Small intestine (tissue), 7 donors: ENCODE data around the gene SYNGR4. TPM values are rescaled to one million over a fixed set of nuclear protein-coding genes. Genes with fewer than 3 reads are reported as not detected.

Source experiments
- DNase-seq, 2 donors: peaks; one replicate each; pipeline versions ENCODE4 v3.0.0 to v3.0.0-alpha.2; 2013
- FAIRE-seq: peaks from 2 replicates; lab custom pipeline; 2012; peaks lifted over from hg19 to GRCh38; lab: Jason Lieb, UNC
- H3K27ac ChIP-seq, 3 donors: one replicate each; pipeline ENCODE4 v1.5.1; 2013; ENCODE audit warnings: low read length in 2 of 3, mild to moderate bottlenecking in 2 of 3, control low read depth in 1 of 3, inconsistent platforms in 1 of 3, low read depth in 1 of 3, moderate library complexity in 1 of 3
- H3K27me3 ChIP-seq, 3 donors: one replicate each; pipeline ENCODE4 v1.6.1; 2013; ENCODE audit warnings: low read length in 3 of 3, inconsistent platforms in 1 of 3; ENCODE audit not compliant: control insufficient read depth in 3 of 3, insufficient read depth in 3 of 3
- H3K36me3 ChIP-seq, 3 donors: one replicate each; pipeline ENCODE4 v1.6.1; 2013; ENCODE audit warnings: low read length in 3 of 3, inconsistent platforms in 1 of 3, low read depth in 1 of 3, mild to moderate bottlenecking in 1 of 3, moderate library complexity in 1 of 3; ENCODE audit not compliant: control insufficient read depth in 3 of 3, insufficient read depth in 2 of 3
- H3K4me1 ChIP-seq, 3 donors: one replicate each; pipeline ENCODE4 v1.6.1; 2013; ENCODE audit warnings: low read length in 2 of 3, inconsistent platforms in 1 of 3, low read depth in 1 of 3, mild to moderate bottlenecking in 1 of 3, moderate library complexity in 1 of 3; ENCODE audit not compliant: control insufficient read depth in 3 of 3, insufficient read depth in 2 of 3
- H3K4me3 ChIP-seq, 3 donors: one replicate each; pipeline ENCODE4 v1.5.1; 2013; ENCODE audit warnings: low read length in 3 of 3, control low read depth in 1 of 3, inconsistent platforms in 1 of 3, low read depth in 1 of 3, mild to moderate bottlenecking in 1 of 3, moderate library complexity in 1 of 3
- H3K9me3 ChIP-seq, 2 donors: one replicate each; pipeline ENCODE4 v1.6.1; 2013; ENCODE audit warnings: low read depth in 1 of 2, low read length in 1 of 2; ENCODE audit not compliant: control insufficient read depth in 2 of 2, insufficient read depth in 1 of 2
- WGBS, 3 donors: extraction: QIAGEN DNeasy Blood & Tissue Kit; methylation state at CpG; one replicate each; pipeline ENCODE4 v1.1.7; 2013; 5-methylcytosine and 5-hydroxymethylcytosine counted together
- polyA plus RNA-seq, 4 donors: library from polyadenylated mRNA; stranded (reverse) in 3 of 4; unstranded in 1 of 4; fragments of 200-250 nt in 3 of 4; fragments of 120-200 nt in 1 of 4; gene quantifications; one replicate each; pipeline versions ENCODE4 v1.2.1 to v1.2.3, GENCODE V29; 2013
- donor health status: healthy with polysubstance abuse.
- donor health status: control.
- donor health status: control.
- donor health status: Bipolar disorder and iron deficiency.
- donor health status: healthy.

Gene SYNGR4
- polyA plus RNA-seq, 4 donors, result 0.06 to 0.15 TPM; not detected in 2

DNA sequence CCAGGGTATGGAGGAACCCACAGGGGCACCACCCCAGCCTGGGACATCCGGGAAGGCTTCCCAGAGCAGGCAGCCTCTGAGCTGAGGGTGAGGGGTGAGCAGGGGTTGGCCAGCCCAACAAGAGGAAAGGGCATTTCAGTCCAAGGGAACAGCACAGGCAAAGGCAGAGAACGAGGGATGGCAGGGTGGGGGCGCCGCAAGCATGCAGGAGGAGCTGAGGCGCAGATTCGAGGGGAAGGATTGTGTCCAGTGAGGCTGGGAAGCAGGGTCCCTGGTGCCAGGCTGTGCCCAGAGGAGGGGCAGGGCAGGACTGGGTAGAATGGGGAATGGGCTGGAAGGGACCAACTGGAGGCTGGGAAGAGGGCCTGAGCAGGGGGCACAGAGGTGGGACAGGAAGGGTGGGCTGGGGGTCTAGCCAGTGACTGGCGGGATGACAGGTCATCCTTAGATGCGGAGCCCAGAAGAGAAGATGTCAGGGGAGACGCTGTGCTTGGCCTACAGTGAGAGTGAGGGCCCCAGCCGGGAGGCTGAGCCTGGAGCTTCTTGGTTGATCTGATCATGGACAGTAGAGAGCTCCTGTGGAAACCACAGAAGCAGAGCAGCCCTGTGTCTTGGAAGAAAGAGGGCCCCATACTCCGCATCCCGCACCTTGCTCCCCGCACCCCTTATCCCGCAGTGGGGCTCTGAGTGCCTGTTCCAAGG is 25.2 kb upstream of the SYNGR4 start:
- H3K4me1 ChIP-seq, result peaks cover 0 to 2% (median 0%) of the 10 kb centered on the region in 3 donors
- H3K36me3 ChIP-seq, result peaks cover 0 to 16% (median 0%) of the 10 kb centered on the region in 3 donors
- H3K4me3 ChIP-seq, result no peak overlapping the region
- no peaks in the 10 kb centered on the region for H3K9me3 ChIP-seq
- no peak overlapping the region for H3K27ac ChIP-seq
- DNase-seq, result no peak
- 89 to 93% (median 92%) methylated on average over 14 of the region's 14 CpGs for WGBS, 3 donors
- FAIRE-seq, result no peak
- H3K27me3 ChIP-seq, result no peaks in the 10 kb centered on the region

- H3K36me3 ChIP-seq, result peaks cover 0 to 16% (median 0%) of the 10 kb centered on the region in 3 donors
- H3K9me3 ChIP-seq, result no peaks in the 10 kb centered on the region
- FAIRE-seq (no peak), DNase-seq (no peak)
- no peaks in the 10 kb centered on the region for H3K4me1 ChIP-seq
- H3K27ac ChIP-seq, result no peak overlapping the region
- WGBS, 3 donors, result 90 to 93% (median 92%) methylated on average over 11 of the region's 11 CpGs
- no peaks in the 10 kb centered on the region for H3K27me3 ChIP-seq
- H3K4me3 ChIP-seq, result no peak overlapping the region
Observed at GRCh38 chr19:48340995-48341394, 23.2 kb upstream of the SYNGR4 start.

DNA sequence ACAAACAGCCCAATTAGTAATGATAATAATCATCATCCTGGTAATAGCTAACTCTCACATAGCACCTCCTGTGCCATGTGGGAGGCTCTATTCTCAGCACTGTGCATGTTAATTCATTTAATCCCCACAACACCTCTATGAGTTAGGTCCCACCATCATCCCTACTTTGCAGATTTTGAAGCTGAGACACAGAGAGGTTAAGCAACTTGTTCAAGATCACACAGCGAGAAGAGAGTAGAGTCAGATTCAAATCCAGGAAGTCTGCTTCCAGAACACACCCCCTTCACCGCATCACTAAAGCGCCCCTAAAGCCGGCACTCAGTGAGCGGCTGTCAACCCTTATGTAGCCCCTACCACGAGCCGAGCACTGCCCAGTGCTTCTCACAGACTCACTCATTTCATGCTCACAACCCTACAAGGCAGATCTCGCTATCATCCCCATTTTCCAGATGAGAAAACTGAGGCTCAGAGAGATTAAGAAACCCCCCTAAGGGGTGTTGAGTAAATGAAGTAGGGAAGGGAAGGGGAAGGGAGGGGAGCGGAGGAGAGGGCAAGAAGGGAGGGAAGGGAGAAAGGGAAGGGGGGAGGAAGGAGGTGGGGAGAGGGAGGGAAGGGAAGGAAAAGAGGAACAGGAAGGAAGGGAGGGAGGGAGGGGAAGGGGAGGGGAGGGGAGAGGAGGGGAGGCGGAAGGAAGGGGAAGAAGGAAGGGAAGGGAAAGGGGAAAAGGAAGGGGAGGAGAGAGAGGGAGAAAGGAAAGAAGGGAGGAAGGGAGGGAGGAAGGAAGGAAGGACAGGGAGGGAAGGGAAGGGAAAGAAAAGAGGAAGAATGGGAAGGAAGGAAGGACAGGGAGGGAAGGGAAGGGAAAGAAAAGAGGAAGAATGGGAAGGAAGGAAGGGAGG is 22.4 kb upstream of the SYNGR4 start:
- H3K27ac ChIP-seq, result no peak overlapping the region
- FAIRE-seq (no peak), DNase-seq (no peak)
- no peak overlapping the region for H3K4me3 ChIP-seq
- H3K36me3 ChIP-seq, result peaks cover 0 to 16% (median 0%) of the 10 kb centered on the region in 3 donors
- no peaks in the 10 kb centered on the region for H3K9me3 ChIP-seq
- no peaks in the 10 kb centered on the region for H3K27me3 ChIP-seq
- H3K4me1 ChIP-seq, result no peaks in the 10 kb centered on the region
- WGBS, 3 donors, result 95 to 99% (median 96%) methylated on average over 10 of the region's 10 CpGs

- DNase-seq (no peak), FAIRE-seq (no peak)
- Histone ChIP-seq H3K4me1 (no peaks in the 10 kb centered on the region), H3K27me3 (no peaks in the 10 kb centered on the region), H3K4me3 (no peak overlapping the region), H3K27ac (no peak overlapping the region), H3K36me3 (peaks cover 0 to 16% (median 0%) of the 10 kb centered on the region in 3 donors), H3K9me3 (no peaks in the 10 kb centered on the region)
- 90 to 98% (median 95%) methylated on average over 20 of the region's 20 CpGs for WGBS, 3 donors
Observed at GRCh38 chr19:48342414-48342738, 21.8 kb upstream of the SYNGR4 start.

DNA sequence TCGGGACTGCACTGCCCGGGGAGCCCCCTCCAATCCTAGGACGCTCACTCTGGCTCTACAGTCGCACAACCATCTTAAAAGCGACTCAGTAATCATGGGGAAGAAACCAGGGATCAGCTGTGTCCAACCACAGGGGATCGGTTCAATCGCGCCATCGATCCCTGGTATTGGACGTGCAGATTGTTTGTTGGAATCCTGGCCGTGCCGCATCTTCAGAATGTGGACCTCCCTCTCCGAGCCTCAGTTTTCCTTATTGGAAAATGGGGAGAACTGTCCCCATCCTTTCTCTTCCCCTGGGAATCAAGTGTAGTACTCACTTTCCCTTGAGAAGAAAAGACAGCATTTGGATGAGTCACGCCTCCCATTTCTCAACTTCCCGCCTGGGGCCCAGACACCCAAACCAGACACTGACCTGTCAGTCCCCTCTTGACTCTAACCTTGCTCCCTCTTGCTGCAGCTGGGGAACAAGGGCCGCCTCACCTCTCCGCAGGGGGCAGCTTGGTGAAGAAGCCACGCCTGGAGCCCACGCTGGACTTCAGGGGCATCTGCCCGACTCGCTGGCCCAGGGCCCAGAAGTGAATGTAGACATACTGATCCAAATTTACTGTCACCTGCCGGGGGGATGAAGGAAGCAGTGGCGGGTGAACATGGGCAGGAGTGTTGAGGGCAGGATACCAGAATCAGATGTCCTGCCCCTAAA is 21.2 kb upstream of the SYNGR4 start:
- DNase-seq (no peak), FAIRE-seq (no peak)
- Histone ChIP-seq H3K9me3 (no peaks in the 10 kb centered on the region), H3K4me3 (no peak overlapping the region), H3K36me3 (peaks cover 0 to 16% (median 0%) of the 10 kb centered on the region in 3 donors), H3K27ac (no peak overlapping the region), H3K4me1 (no peaks in the 10 kb centered on the region), H3K27me3 (no peaks in the 10 kb centered on the region)
- WGBS, 3 donors, result 94 to 95% (median 94%) methylated on average over 23 of the region's 23 CpGs

DNA sequence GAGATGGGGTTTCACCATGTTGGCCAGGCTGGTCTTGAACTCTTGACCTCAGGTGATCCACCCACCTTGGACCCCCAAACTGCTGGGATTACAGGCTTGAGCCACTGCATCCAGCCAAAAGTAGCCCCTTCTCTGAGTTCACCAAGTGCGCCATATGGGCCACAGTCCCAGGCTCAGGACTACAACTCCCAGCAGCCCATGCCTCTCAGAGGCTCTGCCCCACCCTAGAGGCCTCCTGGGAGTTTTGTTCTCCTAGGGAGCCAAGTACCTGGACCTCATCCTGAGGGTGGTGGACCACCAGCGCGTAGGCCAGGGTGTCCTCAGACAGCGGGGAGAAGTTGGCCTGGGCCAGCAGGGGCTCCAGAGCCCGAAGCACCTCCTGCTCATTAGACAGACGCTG is 19.3 kb upstream of the SYNGR4 start:
- H3K4me1 ChIP-seq, result no peaks in the 10 kb centered on the region
- H3K4me3 ChIP-seq, result no peak overlapping the region
- H3K36me3 ChIP-seq, result peaks cover 0 to 16% (median 0%) of the 10 kb centered on the region in 3 donors
- 97 to 98% (median 98%) methylated on average over 6 of the region's 6 CpGs for WGBS, 3 donors
- DNase-seq, result no peak
- no peaks in the 10 kb centered on the region for H3K27me3 ChIP-seq
- FAIRE-seq, result no peak
- no peak overlapping the region for H3K27ac ChIP-seq
- H3K9me3 ChIP-seq, result no peaks in the 10 kb centered on the region

- no peaks in the 10 kb centered on the region for H3K27me3 ChIP-seq
- no peaks in the 10 kb centered on the region for H3K4me1 ChIP-seq
- no peak overlapping the region for H3K4me3 ChIP-seq
- H3K36me3 ChIP-seq, result peaks cover 0 to 11% (median 0%) of the 10 kb centered on the region in 3 donors
- no peak for FAIRE-seq
- H3K27ac ChIP-seq, result no peak overlapping the region
- WGBS, 3 donors, result 89 to 100% (median 97%) methylated on average over 2 of the region's 2 CpGs
- H3K9me3 ChIP-seq, result no peaks in the 10 kb centered on the region
- no peak for DNase-seq
Observed at GRCh38 chr19:48346191-48346590, 18.0 kb upstream of the SYNGR4 start.

DNA sequence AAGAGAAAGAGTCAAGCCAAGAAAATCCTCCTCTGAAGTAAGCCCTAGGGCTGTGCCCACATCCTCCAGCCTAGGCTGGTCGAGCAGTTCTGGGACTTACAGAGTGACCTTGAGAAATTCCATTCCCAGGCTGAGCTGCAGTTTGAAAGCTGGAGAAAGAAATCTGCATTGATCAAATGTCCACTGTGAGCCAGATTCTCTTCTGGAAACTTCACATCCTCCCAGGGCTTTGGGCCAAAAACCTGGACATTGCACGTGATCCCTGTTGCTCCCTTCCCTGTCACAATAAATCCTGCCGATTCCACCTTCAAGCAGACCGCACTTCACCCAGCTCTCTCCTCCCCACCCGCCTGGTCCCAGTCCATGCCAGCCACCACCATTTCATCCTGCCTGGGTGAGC is 16.1 kb upstream of the SYNGR4 start:
- Histone ChIP-seq H3K4me1 (no peaks in the 10 kb centered on the region), H3K27ac (no peak overlapping the region), H3K9me3 (peaks cover 0 to 2% of the 10 kb centered on the region in 2 donors), H3K27me3 (no peaks in the 10 kb centered on the region), H3K4me3 (no peak overlapping the region), H3K36me3 (peaks cover 0 to 3% (median 0%) of the 10 kb centered on the region in 3 donors)
- 70 to 75% (median 72%) methylated on average over 5 of the region's 5 CpGs for WGBS, 3 donors
- DNase-seq (no peak), FAIRE-seq (no peak)
